8988T (cell line): Measurements from ENCODE around the gene STAT4.

ENCODE experiments used
- DNase-seq: peaks from one replicate; pipeline ENCODE4 v3.0.0; 2011

The STAT4 gene

GRCh38 chr2:191078165-191078867, 72.5 kb downstream of the STAT4 start:
- no peak for DNase-seq

DNA sequence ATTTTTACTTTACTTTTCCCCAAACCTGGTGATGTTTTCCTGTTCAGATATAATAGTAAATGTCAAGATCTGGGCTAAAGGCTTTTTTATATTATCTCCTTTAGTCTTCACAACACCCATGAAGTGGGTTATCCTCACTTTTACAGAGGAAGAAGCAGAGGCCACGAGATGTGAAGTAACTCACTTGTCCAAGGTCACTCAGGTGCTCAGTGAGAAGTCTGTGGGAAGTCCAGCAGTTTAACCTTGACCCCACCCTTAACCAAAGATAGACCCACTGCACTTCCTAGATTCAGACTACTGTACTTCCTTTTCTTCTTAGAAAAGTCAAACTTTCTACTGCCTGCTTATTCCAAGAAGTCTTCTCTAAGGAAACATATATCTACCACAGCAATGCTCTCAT, 80.5 kb downstream of the STAT4 start:
- no peak for DNase-seq

DNA sequence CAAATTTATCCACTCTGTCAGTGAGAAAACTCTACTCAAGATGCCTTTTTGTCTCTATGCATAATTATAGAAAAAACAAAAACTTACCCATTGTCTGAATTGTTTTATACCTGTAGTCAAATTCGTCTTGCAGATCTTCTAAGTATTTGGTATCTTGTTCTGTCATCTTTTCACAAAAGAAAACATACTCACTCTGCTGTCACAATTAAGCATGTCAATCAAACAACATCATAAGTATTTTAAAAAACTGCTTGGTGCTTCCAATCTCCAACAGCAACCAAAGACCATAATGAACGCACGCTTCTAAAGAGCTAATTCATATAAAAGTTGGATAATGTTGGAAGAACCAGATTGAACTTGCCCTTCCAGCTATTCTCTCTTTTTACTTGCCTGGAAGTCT, 81.2 kb downstream of the STAT4 start:
- no peak for DNase-seq

DNA sequence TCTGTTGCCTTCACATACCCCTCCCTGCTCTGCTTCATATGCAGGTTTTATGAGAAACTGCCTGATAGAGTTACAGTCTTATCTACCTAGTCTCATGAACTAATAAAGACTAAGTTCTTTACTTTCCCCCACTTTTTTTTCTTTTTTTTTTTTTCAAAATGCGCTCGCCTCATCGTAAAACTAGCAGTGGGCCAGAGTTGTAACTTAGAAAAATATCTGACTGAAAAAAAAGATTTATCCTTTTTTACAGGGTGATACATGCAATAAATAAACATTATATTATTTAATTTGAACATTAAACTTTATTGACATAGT, 83.9 kb downstream of the STAT4 start:
- no peak for DNase-seq

GRCh38 chr2:191066197-191066918, 84.4 kb downstream of the STAT4 start:
- DNase-seq, result no peak

GRCh38 chr2:191065785-191066184, 85.0 kb downstream of the STAT4 start:
- no peak for DNase-seq

DNA sequence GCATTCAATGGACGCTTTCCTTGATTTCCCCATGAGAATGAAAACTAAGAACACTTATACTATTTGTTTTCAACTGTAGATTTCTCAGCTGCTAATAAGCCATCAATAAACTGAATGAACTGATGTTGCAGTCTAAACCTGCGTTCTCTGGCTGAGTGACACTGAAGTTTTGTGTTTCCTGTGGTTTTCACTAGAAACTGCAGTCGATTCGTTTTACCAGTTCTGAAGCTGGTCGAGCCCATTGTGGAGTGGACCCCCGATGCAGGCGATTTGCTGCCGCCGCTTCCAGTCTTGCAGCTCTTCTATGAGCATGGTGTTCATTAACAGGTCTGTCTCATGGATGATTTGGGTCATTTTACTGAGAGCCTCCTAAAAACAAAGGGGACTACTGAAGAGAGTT, 86.2 kb downstream of the STAT4 start:
- no peak for DNase-seq

- DNase-seq, result no peak
These were observed 87.2 kb downstream of the STAT4 start for GRCh38 chr2:191063584-191063983.

- no peak for DNase-seq
These were observed 89.3 kb downstream of the STAT4 start for GRCh38 chr2:191061381-191061980.

DNA sequence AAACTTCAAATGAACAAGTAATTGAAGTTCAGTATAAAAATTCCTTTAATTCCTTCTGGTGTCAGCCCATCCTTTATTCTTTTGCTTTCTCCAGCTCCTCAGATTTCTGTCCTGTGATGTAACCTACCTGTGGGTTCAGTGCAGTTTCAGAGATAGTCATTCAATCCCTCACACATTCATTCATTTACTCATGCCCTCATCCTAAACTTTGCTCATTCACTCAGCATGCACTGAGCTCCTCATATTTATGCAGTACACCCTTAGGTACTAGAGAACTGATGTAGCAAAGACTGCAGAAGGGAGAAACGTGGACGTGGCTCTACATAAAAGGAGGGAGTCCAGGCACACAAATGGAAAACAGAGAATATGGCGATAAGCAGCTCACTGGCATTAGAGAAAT, 91.5 kb downstream of the STAT4 start:
- no peak for DNase-seq

DNA sequence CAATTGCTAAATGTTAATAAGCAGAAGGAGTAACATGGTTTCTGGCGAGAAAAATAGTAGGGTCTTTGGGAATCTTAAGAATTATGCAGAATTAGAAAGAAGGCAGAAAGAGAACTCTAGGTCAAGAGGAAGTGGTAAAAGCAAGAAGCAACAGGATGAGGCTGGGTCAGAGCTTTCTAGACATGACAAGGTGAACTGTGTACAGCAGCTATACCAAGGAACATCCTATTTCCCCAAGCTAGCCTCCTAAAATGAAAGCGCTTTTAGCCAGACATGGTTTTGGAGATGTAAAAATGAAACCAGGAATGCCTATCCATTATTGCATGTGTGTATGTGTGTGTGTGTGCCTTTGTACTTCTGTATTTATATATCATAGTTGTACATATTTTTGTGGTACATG, 94.6 kb downstream of the STAT4 start:
- no peak for DNase-seq

- no peak for DNase-seq
These were observed 97.5 kb downstream of the STAT4 start for GRCh38 chr2:191053256-191053655.

DNA sequence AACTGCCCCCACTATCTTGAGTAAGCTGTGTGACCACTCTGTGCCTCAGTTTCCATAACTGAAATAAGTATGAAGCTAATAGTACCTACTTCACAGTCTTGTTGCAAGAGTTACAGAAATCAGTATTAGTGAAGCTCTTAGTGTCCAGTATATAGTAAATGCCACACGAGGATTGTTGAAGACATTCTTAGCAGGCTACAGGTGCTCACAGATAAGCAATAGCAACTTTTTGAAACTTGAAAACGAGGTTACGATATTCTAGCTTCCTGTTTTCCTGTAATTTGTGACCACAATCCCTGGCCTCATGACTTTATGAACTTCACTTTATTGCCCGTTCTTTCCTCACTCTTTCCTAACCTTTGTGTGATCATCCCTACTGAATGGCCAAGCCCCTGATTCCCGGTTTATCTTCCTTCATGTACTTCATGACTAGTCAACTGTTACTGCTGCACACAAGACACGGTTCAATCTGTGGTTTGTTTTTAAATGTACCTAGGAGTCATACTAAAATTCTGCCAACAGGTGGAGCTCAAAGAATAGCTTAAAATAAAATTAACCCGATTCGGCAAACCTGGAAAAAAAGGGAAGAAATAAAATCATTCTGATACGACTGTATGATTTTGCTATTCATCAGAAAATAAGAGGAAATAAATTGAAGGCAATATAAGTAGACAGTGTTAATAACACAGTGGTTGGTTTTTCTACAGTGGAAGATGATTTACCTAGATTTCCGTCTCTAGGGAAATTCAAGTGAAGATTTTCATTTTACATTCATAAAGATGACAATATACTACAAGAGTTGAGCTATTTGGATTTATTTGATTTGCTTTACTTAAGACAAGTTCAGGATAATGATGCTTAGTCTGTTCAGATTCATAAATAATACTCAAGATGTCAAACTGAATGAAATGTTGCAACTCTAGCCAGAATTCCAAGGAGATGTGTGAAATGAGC, 98.7 kb downstream of the STAT4 start:
- no peak for DNase-seq

- DNase-seq, result no peak
These were observed 99.6 kb downstream of the STAT4 start for GRCh38 chr2:191051177-191051576.

- DNase-seq, result no peak
These were observed 100.2 kb downstream of the STAT4 start for GRCh38 chr2:191050640-191050987.

GRCh38 chr2:191049728-191050639, 100.8 kb downstream of the STAT4 start:
- DNase-seq, result no peak

DNA sequence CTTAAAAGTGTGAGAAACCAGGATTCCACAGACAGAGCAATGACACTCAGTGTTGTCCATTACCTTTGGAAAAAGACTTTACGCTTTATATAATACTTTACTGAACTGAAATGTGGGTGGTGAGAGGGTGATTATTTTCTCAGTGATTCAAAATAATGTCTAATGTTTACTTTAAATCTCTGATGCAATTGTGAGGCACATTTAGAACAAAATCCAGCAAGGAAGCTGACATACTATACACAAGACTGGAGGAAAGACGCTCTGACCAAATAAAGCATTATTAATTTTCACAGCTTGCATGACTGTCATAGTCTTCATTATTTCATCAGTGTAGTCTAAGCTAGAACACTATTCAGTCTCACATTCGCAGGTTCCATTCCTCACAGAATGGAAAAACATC, 102.7 kb downstream of the STAT4 start:
- no peak for DNase-seq

GRCh38 chr2:191045141-191045540, 105.7 kb downstream of the STAT4 start:
- DNase-seq, result no peak

DNA sequence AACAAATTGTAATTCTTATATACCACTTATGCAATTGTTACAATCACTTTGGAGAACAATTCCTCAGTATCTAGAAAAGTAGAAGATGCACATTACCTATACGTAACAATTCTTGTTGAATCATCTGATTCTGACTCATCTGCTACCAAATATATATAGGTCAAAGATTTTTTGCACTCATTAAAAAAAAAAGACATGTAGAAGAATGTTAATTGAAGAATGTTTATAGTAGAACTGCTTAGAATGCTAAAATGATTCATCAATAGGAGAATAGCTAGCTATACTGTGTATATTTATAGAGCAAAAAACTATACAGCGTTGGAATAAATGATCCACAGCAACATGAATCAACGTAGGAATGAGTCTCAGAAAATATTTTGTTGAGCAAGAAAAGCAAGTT, 107.4 kb downstream of the STAT4 start:
- no peak for DNase-seq

- no peak for DNase-seq
These were observed 109.2 kb downstream of the STAT4 start for GRCh38 chr2:191041418-191042161.

DNA sequence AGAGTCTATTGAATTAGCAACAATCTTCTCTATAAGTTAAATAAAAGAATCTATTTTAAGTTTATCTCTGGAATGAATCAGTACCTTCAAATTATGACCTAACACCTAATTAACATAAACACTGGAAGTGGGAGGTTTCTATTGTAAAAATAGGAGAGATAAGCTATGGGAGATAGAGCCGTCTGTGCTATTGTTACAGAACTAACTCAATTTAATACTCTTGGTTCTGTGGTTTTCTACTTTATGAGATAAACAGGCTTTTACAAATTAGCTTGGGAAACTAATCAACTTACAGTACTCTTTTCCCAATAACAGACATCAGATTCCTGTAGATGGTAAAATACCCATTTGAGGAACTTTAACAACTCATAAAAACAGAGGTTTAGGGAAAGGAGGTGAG, 111.2 kb downstream of the STAT4 start:
- DNase-seq, result no peak

- no peak for DNase-seq
These were observed 112.1 kb downstream of the STAT4 start for GRCh38 chr2:191038741-191039140.
